ENCODE measurements around the gene RASL10B. TPM values are rescaled to one million over a fixed set of nuclear protein-coding genes. Genes with fewer than 3 reads are reported as not detected.

Gene RASL10B, protein sequence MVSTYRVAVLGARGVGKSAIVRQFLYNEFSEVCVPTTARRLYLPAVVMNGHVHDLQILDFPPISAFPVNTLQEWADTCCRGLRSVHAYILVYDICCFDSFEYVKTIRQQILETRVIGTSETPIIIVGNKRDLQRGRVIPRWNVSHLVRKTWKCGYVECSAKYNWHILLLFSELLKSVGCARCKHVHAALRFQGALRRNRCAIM
- total RNA-seq (2022; extraction: Qiagen RNA extraction) = 0.07 to 0.15 TPM (median 0.11 TPM) in 5 replicates

DNA sequence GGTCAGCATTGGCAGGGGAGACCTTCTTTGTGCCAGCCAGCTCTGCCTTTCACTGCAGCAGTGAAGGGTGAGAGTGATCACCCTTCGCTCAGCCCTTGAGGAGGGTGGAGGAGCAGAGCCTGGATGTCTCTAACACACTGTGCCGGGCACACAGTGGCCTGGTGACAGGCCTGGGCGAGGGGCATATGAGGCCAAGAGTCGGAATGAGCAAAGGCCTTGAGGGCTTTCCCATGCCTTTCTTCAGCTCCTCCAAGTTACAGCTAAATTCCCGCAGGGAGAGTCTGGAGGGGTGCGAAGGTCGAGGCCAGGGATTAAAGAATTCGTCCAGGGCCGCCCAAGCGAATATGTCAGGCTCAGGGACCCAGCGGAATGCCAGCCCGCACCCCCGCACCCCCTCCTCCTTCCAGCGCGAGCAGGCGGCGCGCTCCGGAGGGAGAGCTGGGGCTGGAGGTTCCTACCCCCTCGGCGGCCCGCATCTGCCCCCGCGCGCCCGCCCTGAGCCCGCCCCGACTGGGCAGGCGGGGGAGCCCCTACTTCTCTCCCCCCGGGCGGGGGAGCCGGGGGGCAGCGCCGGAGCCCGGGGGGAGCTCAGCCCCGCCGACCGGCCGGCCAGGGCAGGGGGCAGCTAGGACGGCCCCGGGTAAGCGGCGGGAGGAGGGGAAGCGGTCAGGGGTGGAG lies at the start of gene RASL10B:
Gene RASL10B (plus strand): TSS at position 401 of the 678 bp plus-strand sequence. CDS start 3,546 bp downstream, outside the sequence.

DNA sequence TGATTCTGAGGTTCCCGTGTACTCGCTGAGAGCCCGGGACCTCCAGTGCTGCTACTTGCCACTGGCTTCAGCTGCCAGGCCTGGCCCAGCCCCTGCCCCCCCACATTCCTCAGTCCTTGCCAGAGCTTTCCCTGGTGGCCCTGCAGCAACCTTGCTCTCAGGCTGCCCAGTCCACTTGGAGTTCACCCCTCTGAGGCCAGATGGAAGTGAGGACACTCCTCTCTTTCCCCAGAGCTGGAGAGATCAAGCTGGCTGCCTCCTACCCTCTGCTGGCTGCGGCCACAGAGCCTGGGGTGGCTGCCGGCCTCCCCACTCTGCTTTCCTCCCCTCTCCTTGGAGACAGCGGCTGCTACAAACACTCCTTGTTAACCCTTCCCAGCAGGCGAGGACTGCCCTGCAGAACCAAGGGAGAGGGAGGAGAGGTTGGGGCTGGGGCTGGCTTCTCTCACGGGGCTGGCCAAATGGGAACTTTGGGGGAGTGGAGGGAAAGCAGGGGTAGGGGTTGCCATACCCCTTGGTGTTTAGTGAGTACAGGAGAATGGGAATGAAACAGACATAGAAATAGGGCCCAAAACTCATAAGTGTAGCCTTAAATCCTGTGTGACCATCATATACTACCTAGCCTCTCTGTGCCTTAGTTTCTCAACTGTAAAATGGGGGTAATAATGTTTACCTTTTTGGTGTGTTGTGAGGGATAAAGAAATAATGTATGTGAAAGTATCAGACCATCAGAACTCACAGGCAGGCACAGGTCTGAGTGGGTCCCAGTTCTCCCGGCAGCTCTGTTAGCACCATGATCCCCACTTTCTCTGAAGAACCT lies 21.7 kb downstream of the RASL10B start, which contains the start of gene GAS2L2:
Gene GAS2L2 (minus strand): TSS at position 295 of the 820 bp plus-strand sequence. CDS start 389 bp downstream, outside the sequence.

DNA sequence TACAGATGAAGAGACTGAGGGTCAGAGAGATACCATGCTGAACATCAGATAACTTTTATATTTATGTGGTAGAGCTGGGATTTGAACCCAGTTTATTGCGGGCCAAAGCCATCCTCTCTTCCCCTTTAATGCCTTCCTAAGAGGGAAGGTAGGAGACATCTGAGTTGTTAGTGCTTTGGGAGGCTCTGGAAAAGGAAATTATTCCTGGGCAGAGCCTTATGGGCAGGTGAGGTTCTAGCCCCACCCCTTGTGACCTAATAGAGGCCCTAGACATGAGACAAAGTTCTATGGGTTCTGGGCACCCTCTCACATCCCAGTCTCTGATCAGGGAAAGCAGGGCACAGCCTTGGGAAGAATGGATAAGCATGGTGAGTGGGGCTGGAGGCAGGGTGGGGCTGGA lies 29.1 kb downstream of the RASL10B start, which contains the start of gene C17orf50:
Gene C17orf50 (plus strand): TSS at position 301 of the 400 bp plus-strand sequence. CDS start 55 bp downstream, at position 356.

Other genes with a start within 250 kb of the RASL10B start
- 0.05 to 0.06 TPM in 2 of 5 replicates, not detected in the others for gene SLFN12L, start 194.0 kb upstream of the RASL10B start, total RNA-seq (2022; extraction: Qiagen RNA extraction)
- not detected in 5 replicates for gene SLFN14, start 170.8 kb upstream of the RASL10B start, total RNA-seq (2022; extraction: Qiagen RNA extraction)
- gene PEX12, start 153.1 kb upstream of the RASL10B start, total RNA-seq (2022; extraction: Qiagen RNA extraction) = 7.2 to 9.7 TPM (median 8.1 TPM) in 5 replicates
- gene AP2B1, start 144.3 kb upstream of the RASL10B start, total RNA-seq (2022; extraction: Qiagen RNA extraction) = 123 to 149 TPM (median 137 TPM) in 5 replicates
- 0.06 to 0.15 TPM (median 0.09 TPM) in 5 replicates for gene GAS2L2, start 21.6 kb downstream of the RASL10B start, total RNA-seq (2022; extraction: Qiagen RNA extraction)
- gene C17orf50, start 29.2 kb downstream of the RASL10B start, total RNA-seq (2022; extraction: Qiagen RNA extraction) = 0.24 to 0.49 TPM (median 0.27 TPM) in 5 replicates
- 4.2 to 9.7 TPM (median 6.5 TPM) in 5 replicates for gene MMP28, start 64.0 kb downstream of the RASL10B start, total RNA-seq (2022; extraction: Qiagen RNA extraction)
- 201 to 225 TPM (median 205 TPM) in 5 replicates for gene TAF15, start 77.8 kb downstream of the RASL10B start, total RNA-seq (2022; extraction: Qiagen RNA extraction)
- gene HEATR9, start 137.3 kb downstream of the RASL10B start, total RNA-seq (2022; extraction: Qiagen RNA extraction) = not detected in 5 replicates
- 0.92 to 1.9 TPM (median 1.4 TPM) in 5 replicates for gene CCL5, start 148.7 kb downstream of the RASL10B start, total RNA-seq (2022; extraction: Qiagen RNA extraction)
- 3.3 to 3.5 TPM (median 3.4 TPM) in 5 replicates for gene RDM1, start 199.1 kb downstream of the RASL10B start, total RNA-seq (2022; extraction: Qiagen RNA extraction)
- not detected in 5 replicates for gene LYZL6, start 212.1 kb downstream of the RASL10B start, total RNA-seq (2022; extraction: Qiagen RNA extraction)
- not detected in 5 replicates for gene CCL16, start 249.9 kb downstream of the RASL10B start, total RNA-seq (2022; extraction: Qiagen RNA extraction)